ENCODE data around the gene GNB1L. TPM values are rescaled to one million over a fixed set of nuclear protein-coding genes. Genes with fewer than 3 reads are reported as not detected.
"Not testable (repeated sequence)": the region's sequence is repeated elsewhere in the genome, so short reads cannot be mapped to it uniquely, and the experiment has no call there.

GNB1L gene
- total RNA-seq, 4 donors from 2014 or later: 4.8 to 8.7 (median 7.4) TPM

DNA sequence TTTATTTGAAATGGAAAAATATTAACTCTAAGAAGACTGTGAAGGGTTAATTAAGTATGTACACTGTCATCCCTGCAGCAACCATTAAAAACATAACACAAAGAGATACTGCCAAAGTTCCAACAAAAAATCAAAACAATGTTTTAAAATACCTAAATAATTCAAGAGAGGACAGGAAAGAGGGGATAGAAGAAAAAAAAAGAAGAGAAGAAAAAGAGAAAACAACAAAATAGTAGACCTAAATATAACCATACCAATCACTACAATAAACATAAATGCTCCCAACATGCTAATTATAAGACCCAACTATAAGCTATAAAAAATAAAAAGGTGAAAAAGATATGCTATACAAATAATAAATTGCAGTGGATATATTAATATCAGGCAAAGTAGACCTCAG is 20.1 kb downstream of the GNB1L start:
- Histone ChIP-seq H3K4me1 (no peaks in the 10 kb centered on the region), H3K4me3 (no peak overlapping the region), H3K27me3 (no peaks in the 10 kb centered on the region), H3K9me3 (no peaks in the 10 kb centered on the region), H3K27ac (no peak overlapping the region), H3K36me3 (no peaks in the 10 kb centered on the region)
- no peak for ATAC-seq
- TF ChIP-seq, protein P1, sequence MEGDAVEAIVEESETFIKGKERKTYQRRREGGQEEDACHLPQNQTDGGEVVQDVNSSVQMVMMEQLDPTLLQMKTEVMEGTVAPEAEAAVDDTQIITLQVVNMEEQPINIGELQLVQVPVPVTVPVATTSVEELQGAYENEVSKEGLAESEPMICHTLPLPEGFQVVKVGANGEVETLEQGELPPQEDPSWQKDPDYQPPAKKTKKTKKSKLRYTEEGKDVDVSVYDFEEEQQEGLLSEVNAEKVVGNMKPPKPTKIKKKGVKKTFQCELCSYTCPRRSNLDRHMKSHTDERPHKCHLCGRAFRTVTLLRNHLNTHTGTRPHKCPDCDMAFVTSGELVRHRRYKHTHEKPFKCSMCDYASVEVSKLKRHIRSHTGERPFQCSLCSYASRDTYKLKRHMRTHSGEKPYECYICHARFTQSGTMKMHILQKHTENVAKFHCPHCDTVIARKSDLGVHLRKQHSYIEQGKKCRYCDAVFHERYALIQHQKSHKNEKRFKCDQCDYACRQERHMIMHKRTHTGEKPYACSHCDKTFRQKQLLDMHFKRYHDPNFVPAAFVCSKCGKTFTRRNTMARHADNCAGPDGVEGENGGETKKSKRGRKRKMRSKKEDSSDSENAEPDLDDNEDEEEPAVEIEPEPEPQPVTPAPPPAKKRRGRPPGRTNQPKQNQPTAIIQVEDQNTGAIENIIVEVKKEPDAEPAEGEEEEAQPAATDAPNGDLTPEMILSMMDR (IDR thresholded peaks at IDR 0.05): no peak
- no peak for TF ChIP-seq POLR2AphosphoS5 (IDR thresholded peaks at IDR 0.05)
- no peak for TF ChIP-seq EP300 (IDR thresholded peaks at IDR 0.05)
- TF ChIP-seq POLR2A (IDR thresholded peaks at IDR 0.05): no peak

DNA sequence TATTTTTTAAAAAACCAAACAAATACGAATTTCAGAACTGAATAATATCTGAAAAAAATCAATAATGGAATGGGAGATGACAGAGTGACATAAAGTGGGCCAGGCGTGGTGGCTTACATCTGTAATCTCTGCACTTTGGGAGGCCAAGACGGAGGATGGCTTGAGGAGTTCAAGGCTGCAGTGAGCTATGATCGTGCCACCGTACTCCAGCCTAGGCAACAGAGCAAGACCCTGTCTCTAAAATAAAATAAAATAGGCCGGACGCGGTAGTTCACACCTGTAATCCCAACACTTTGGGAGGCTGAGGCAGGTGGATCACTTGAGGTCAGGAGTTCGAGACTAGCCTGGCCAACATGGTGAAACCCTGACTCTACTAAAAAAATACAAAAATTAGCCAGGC is 21.3 kb downstream of the GNB1L start:
- not testable (repeated sequence) for H3K9me3 ChIP-seq, ATAC-seq, H3K27me3 ChIP-seq, H3K36me3 ChIP-seq, H3K27ac ChIP-seq, H3K4me1 ChIP-seq, H3K4me3 ChIP-seq
- 71 to 90% methylated on average over 3 to 9 of the region's 9 CpGs for WGBS, 2 donors (ENCODE audit: low coverage in 1 of 2)

DNA sequence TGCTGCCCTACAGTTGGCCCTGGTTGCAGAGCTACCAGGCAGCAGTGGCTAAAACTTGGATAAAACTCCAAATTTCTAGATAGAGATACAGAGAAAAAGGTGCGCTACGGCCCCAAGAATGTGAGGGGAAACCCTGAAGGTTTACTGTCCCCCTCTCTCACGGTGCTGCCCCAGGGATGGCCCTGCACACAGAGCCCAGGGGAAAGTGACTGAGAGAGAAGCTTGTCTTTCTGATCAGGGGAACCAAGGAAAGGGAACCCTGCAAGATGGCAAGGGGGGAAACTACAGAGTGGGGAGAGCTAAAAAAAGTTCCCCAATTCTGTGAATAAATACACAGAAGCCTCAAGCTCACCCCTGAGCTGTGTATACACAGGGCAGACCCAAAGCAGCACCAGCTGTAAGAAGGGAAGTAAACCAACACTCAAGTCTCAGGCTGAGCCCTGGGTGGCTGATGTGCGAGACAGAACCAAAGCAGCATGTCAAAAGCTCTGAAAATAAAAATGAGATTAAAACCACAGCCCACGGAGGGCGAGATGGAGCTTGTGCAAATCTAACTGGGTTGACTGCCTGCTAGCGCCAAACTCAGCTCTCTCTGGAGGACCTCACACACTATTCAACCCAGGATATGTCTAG is 22.1 kb downstream of the GNB1L start:
- TF ChIP-seq, protein P1 (IDR thresholded peaks at IDR 0.05): no peak
- TF ChIP-seq POLR2A (IDR thresholded peaks at IDR 0.05) (no peak), EP300 (IDR thresholded peaks at IDR 0.05) (no peak), POLR2AphosphoS5 (IDR thresholded peaks at IDR 0.05) (no peak)

DNA sequence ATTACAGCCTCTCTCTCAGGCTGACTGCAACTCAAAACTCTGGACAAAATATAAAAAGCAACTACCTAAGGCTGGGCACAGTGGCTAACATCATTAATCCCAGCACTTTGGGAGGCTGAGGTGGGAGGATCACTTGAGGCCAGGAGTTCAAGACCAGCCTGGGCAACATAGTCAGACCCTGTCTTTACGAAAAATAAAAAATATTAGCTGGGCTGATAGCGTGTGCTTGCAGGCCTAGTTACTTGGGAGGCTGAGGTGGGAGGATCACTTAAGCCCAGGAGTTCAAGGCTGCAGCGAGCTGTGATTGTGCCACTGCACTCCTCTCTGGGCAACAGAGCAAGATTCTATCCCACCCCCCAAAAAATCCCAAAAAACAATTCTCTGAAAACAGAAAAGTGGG is 22.7 kb downstream of the GNB1L start:
- H3K27me3 ChIP-seq, H3K27ac ChIP-seq, H3K4me3 ChIP-seq, H3K4me1 ChIP-seq, H3K36me3 ChIP-seq, ATAC-seq, H3K9me3 ChIP-seq: not testable (repeated sequence)
- 73% methylated on average over 3 of the region's 3 CpGs; no CpG with 5 or more reads in 1 of the 2 donors for WGBS, 2 donors (ENCODE audit: low coverage in 1 of 2)

More for the DNA sequence above, 22.1 kb downstream of the GNB1L start:
- Histone ChIP-seq H3K36me3 (no peaks in the 10 kb centered on the region), H3K4me3 (no peak overlapping the region), H3K27me3 (no peaks in the 10 kb centered on the region), H3K4me1 (no peaks in the 10 kb centered on the region), H3K27ac (no peak overlapping the region), H3K9me3 (no peaks in the 10 kb centered on the region)
- WGBS, 2 donors (ENCODE audit: low coverage in 1 of 2): 57 to 86% methylated on average over 4 of the region's 7 CpGs
- no peak for ATAC-seq

DNA sequence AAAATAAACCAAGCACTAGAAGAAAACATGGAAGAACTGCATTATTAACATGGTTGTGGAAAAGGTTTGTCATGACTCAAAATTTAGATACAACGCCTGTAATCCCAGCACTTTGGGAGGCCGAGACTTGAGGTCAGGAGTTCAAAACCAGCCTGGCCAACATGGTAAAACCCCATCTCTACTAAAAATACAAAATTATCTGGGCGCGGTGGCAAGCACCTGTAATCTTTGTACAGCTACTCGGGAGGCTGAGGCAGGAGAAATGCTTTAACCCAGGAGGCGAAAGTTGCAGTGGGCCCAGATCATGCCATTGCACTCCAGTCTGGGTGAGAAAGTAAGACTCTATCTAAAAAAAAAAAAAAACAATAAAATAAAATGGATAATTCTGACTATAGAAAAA is 23.7 kb downstream of the GNB1L start:
- WGBS, 2 donors (ENCODE audit: low coverage in 1 of 2): 85 to 93% methylated on average over 6 of the region's 6 CpGs
- H3K27me3 ChIP-seq: no peaks in the 10 kb centered on the region
- no peak for TF ChIP-seq POLR2A (IDR thresholded peaks at IDR 0.05)
- no peak for TF ChIP-seq EP300 (IDR thresholded peaks at IDR 0.05)
- TF ChIP-seq, protein P1 (IDR thresholded peaks at IDR 0.05): no peak
- TF ChIP-seq POLR2AphosphoS5 (IDR thresholded peaks at IDR 0.05): no peak
- no peak overlapping the region for H3K27ac ChIP-seq
- H3K9me3 ChIP-seq: no peaks in the 10 kb centered on the region
- no peaks in the 10 kb centered on the region for H3K4me1 ChIP-seq
- no peaks in the 10 kb centered on the region for H3K36me3 ChIP-seq
- H3K4me3 ChIP-seq: no peak overlapping the region
- ATAC-seq: no peak

DNA sequence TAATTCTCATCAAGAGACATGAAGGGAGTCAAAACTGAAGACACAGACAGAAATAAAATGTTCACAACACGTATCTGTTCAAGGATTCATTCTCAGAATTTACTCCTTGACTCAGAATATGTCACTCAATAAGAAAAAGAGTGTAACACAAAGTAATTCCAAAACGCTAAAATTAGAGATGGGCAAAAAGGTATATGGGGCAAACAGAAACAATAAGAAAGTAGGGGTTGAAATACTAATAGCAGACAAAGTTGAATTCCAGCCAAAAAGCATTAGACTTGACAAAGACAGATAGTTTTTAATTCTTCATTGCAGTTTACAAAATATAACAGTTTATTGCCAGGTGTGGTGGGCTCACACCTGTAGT is 26.7 kb downstream of the GNB1L start:
- Histone ChIP-seq H3K4me3 (no peak overlapping the region), H3K36me3 (no peaks in the 10 kb centered on the region), H3K27ac (no peak overlapping the region), H3K4me1 (no peaks in the 10 kb centered on the region), H3K27me3 (no peaks in the 10 kb centered on the region), H3K9me3 (no peaks in the 10 kb centered on the region)
- ATAC-seq: no peak
- 69 to 85% methylated on average over 2 of the region's 2 CpGs for WGBS, 2 donors (ENCODE audit: low coverage in 1 of 2)
- TF ChIP-seq EP300 (IDR thresholded peaks at IDR 0.05) (no peak), POLR2AphosphoS5 (IDR thresholded peaks at IDR 0.05) (no peak), POLR2A (IDR thresholded peaks at IDR 0.05) (no peak)
- TF ChIP-seq, protein P1 (IDR thresholded peaks at IDR 0.05): no peak

All from gastroesophageal sphincter (tissue), 4 donors.